Effector memory CD8-positive, alpha-beta T cell (primary cell): ENCODE results near the gene MYO3A.
"Not testable (repeated sequence)": the region's sequence is repeated elsewhere in the genome, so short reads cannot be mapped to it uniquely, and the experiment has no call there.

Experiments used
- ATAC-seq: fragments of 150-1000 bp; cut with Tn5 transposase; replicated peaks from 2 replicates; pipeline ENCODE4 v1.10.0; 2021; ENCODE audit warnings: mild to moderate bottlenecking, moderate library complexity
- DNase-seq, 3 experiments: peaks; one replicate each; pipeline ENCODE4 v3.0.0; 2021
- H3K27ac Mint-ChIP-seq, 2 donors: one replicate each; pipeline ENCODE4 v1.8.0; 2022; ENCODE audit warnings: mild to moderate bottlenecking in 2 of 2, mixed read lengths in 2 of 2, moderate library complexity in 2 of 2
- H3K27me3 Mint-ChIP-seq, 2 donors: one replicate each; pipeline ENCODE4 v1.8.0; 2022; ENCODE audit warnings: mixed read lengths in 2 of 2
- H3K36me3 Mint-ChIP-seq: one replicate; pipeline ENCODE4 v1.8.0; 2022; ENCODE audit warnings: mild to moderate bottlenecking, moderate library complexity, mixed read lengths; ENCODE audit not compliant: insufficient read depth
- H3K4me1 Mint-ChIP-seq, 2 donors: one replicate each; pipeline ENCODE4 v1.8.0; 2022; ENCODE audit warnings: low read depth in 2 of 2, mixed read lengths in 2 of 2
- H3K4me3 Mint-ChIP-seq, 2 donors: one replicate each; pipeline ENCODE4 v1.8.0; 2022; ENCODE audit warnings: mild to moderate bottlenecking in 2 of 2, mixed read lengths in 2 of 2, moderate library complexity in 2 of 2
- H3K9me3 Mint-ChIP-seq, 2 donors: one replicate each; pipeline ENCODE4 v1.8.0; 2022; ENCODE audit warnings: mixed read lengths in 2 of 2

Gene MYO3A

DNA sequence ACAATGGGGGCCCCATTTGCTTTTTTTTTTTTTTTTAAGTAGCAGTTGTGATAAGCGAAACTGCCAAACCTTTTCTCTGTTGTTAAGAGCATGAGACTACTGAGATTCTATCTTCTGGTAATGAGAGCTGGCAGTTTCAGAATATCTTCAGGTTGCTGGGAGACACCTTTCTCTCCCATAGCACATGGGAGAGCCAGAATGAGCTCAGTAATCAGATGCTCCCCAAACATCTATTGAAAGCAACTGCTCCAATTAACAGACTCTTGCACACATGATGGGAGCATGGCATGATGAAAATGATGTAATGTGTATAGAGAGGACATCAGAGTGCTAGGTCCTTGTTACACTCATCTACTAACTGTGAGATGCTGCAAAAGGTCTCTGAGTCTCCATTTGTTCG, 18.8 kb downstream of the MYO3A start:
- Mint-ChIP-seq H3K27me3 (no peaks in the 10 kb centered on the region), H3K9me3 (peaks cover 3% of the 10 kb centered on the region in 2 donors), H3K27ac (no peak overlapping the region), H3K36me3 (peaks cover 3% of the 10 kb centered on the region), H3K4me3 (no peak overlapping the region), H3K4me1 (no peaks in the 10 kb centered on the region)
- DNase-seq: no peak
- no peak for ATAC-seq

GRCh38 chr10:25954851-25955250, 20.8 kb downstream of the MYO3A start:
- Mint-ChIP-seq H3K27ac (no peak overlapping the region), H3K36me3 (peaks cover 3% of the 10 kb centered on the region), H3K9me3 (peaks cover 3% of the 10 kb centered on the region in 2 donors), H3K4me3 (no peak overlapping the region), H3K4me1 (no peaks in the 10 kb centered on the region), H3K27me3 (no peaks in the 10 kb centered on the region)
- ATAC-seq (no peak), DNase-seq (no peak)

GRCh38 chr10:25959540-25960232, 25.7 kb downstream of the MYO3A start:
- H3K36me3 Mint-ChIP-seq: no peaks in the 10 kb centered on the region
- ATAC-seq: no peak
- no peaks in the 10 kb centered on the region for H3K4me1 Mint-ChIP-seq
- H3K9me3 Mint-ChIP-seq: peaks cover 3 to 6% of the 10 kb centered on the region in 2 donors
- H3K27ac Mint-ChIP-seq: no peak overlapping the region
- no peak for DNase-seq
- peaks cover 0 to under 1% of the 10 kb centered on the region in 2 donors for H3K27me3 Mint-ChIP-seq
- no peak overlapping the region for H3K4me3 Mint-ChIP-seq

- no peaks in the 10 kb centered on the region for H3K4me1 Mint-ChIP-seq
- no peak for DNase-seq
- no peak overlapping the region for H3K4me3 Mint-ChIP-seq
- peaks cover 6 to 11% of the 10 kb centered on the region in 2 donors for H3K27me3 Mint-ChIP-seq
- ATAC-seq: no peak
- no peaks in the 10 kb centered on the region for H3K36me3 Mint-ChIP-seq
- no peak overlapping the region for H3K27ac Mint-ChIP-seq
- peaks cover 0 to 7% of the 10 kb centered on the region in 2 donors for H3K9me3 Mint-ChIP-seq
Observed at GRCh38 chr10:25965584-25965983, 31.6 kb downstream of the MYO3A start.

- no peaks in the 10 kb centered on the region for H3K36me3 Mint-ChIP-seq
- H3K4me3 Mint-ChIP-seq: no peak overlapping the region
Observed at GRCh38 chr10:25966844-25967243, 32.8 kb downstream of the MYO3A start.

DNA sequence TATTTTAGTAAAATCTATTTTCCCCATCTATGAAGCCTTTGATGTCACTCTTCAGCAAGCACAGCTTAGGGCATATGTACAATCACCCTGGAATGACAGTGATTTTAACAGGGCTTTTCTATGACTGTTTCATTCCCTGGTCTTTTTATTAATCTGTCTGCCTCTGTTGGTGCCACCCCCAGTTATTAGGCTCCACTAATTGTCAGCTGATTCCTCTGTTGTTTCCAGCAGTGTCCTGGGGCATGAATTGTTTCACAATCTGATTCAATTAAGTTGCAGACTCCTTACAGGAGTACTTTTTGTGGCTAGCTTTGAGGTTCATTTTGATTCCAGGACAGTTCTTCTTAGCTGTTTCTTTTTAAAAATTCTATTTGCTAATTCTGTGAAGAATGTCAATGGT, 38.6 kb downstream of the MYO3A start:
- no peak overlapping the region for H3K4me3 Mint-ChIP-seq
- no peak overlapping the region for H3K27ac Mint-ChIP-seq

More at GRCh38 chr10:25966844-25967243, 32.8 kb downstream of the MYO3A start:
- Mint-ChIP-seq H3K4me1 (no peaks in the 10 kb centered on the region), H3K9me3 (peaks cover 0 to 7% of the 10 kb centered on the region in 2 donors), H3K27ac (no peak overlapping the region), H3K27me3 (peaks cover 6 to 11% of the 10 kb centered on the region in 2 donors)
- no peak for DNase-seq
- ATAC-seq: no peak

GRCh38 chr10:25974897-25975459, 40.9 kb downstream of the MYO3A start:
- DNase-seq (no peak), ATAC-seq (no peak)
- Mint-ChIP-seq H3K27ac (no peak overlapping the region), H3K36me3 (no peaks in the 10 kb centered on the region), H3K4me3 (no peak overlapping the region), H3K27me3 (no peaks in the 10 kb centered on the region), H3K4me1 (no peaks in the 10 kb centered on the region), H3K9me3 (no peaks in the 10 kb centered on the region)

More for the DNA sequence above, 38.6 kb downstream of the MYO3A start:
- no peak for ATAC-seq
- no peaks in the 10 kb centered on the region for H3K36me3 Mint-ChIP-seq
- no peaks in the 10 kb centered on the region for H3K27me3 Mint-ChIP-seq
- H3K4me1 Mint-ChIP-seq: no peaks in the 10 kb centered on the region
- DNase-seq: no peak
- no peaks in the 10 kb centered on the region for H3K9me3 Mint-ChIP-seq

DNA sequence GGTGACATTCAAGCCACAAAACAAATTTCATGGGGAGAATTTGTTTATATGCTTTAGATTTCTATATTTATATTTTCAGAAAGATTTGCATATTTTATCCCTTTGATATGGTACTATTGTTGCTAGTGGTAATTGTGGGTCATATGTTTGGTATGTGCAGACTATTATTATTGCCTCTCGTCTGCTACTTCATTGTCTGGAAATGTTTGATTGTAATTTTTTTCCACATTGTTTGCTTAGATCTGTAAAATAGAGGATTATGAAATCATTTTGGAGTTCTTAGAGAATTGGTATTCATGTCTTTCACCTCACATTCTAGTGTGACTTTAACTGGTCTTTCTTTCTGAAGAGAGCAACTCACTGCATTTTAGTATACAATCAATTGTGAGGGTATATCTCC, 44.7 kb downstream of the MYO3A start:
- Mint-ChIP-seq H3K9me3 (peaks cover 0 to 7% of the 10 kb centered on the region in 2 donors), H3K27me3 (peaks cover 0 to 10% of the 10 kb centered on the region in 2 donors), H3K36me3 (no peaks in the 10 kb centered on the region), H3K4me3 (no peak overlapping the region), H3K27ac (no peak overlapping the region), H3K4me1 (no peaks in the 10 kb centered on the region)
- DNase-seq: no peak
- no peak for ATAC-seq

- DNase-seq (no peak), ATAC-seq (no peak)
- Mint-ChIP-seq H3K9me3 (peaks cover 0 to 7% of the 10 kb centered on the region in 2 donors), H3K27me3 (peaks cover 0 to 10% of the 10 kb centered on the region in 2 donors), H3K27ac (no peak overlapping the region), H3K4me3 (no peak overlapping the region), H3K4me1 (no peaks in the 10 kb centered on the region), H3K36me3 (no peaks in the 10 kb centered on the region)
Observed at GRCh38 chr10:25982107-25982506, 48.1 kb downstream of the MYO3A start.

- no peak overlapping the region for H3K27ac Mint-ChIP-seq
- H3K4me3 Mint-ChIP-seq: no peak overlapping the region
- H3K4me1 Mint-ChIP-seq: no peaks in the 10 kb centered on the region
- ATAC-seq (no peak), DNase-seq (no peak)
- no peaks in the 10 kb centered on the region for H3K36me3 Mint-ChIP-seq
- H3K27me3 Mint-ChIP-seq: no peaks in the 10 kb centered on the region
- peaks cover under 1 to 7% of the 10 kb centered on the region in 2 donors for H3K9me3 Mint-ChIP-seq
Observed at GRCh38 chr10:25988583-25988982, 54.6 kb downstream of the MYO3A start.

DNA sequence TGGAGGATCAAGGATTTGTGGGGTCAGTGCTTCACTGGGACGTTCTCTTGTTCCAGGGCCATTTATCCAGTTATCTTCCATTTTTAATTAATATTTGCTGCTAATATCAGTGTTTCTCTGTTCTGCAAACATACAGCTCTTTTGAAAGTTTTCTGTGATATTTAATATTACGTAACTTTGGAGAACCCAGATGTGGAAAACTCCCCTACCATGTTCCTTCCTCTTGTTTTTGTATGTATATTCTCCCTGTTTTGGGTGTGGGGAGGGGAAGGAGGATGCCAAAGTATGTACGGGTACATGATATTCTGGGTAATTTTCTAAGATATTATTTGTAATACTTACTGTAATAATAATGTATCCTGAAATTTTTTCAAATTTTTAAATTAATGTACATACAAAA, 55.9 kb downstream of the MYO3A start:
- no peak for DNase-seq

GRCh38 chr10:25999295-25999981, 65.4 kb downstream of the MYO3A start:
- Mint-ChIP-seq H3K27me3 (peaks cover 0 to 6% of the 10 kb centered on the region in 2 donors), H3K36me3 (peaks cover 2% of the 10 kb centered on the region), H3K4me3 (no peak overlapping the region), H3K9me3 (peaks cover 0 to 3% of the 10 kb centered on the region in 2 donors), H3K27ac (no peak overlapping the region), H3K4me1 (no peaks in the 10 kb centered on the region)
- DNase-seq: no peak
- ATAC-seq: no peak

More for the DNA sequence above, 55.9 kb downstream of the MYO3A start:
- H3K4me3 Mint-ChIP-seq: no peak overlapping the region
- peaks cover 0 to 9% of the 10 kb centered on the region in 2 donors for H3K9me3 Mint-ChIP-seq
- H3K36me3 Mint-ChIP-seq: no peaks in the 10 kb centered on the region
- H3K27me3 Mint-ChIP-seq: no peaks in the 10 kb centered on the region
- no peaks in the 10 kb centered on the region for H3K4me1 Mint-ChIP-seq
- H3K27ac Mint-ChIP-seq: no peak overlapping the region
- ATAC-seq: no peak

DNA sequence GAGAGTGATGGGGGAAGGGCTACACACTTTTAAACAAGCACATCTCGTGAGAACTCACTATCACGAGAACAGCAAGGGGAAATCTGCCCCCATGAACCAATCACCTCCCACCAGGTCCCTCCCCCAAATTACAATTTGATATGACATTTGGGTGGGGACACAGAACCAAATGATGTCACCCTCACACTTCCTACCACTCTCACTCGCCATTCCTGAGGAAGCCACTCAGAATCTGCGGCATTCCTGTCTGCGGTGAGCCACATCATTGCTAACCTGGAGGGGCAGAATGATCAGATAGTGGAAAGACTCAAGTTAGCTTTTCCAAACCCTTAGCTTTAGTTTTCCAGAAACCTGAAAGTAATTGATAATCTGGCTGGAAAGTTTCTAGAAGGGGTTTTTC, 66.9 kb downstream of the MYO3A start:
- H3K4me1 Mint-ChIP-seq: no peaks in the 10 kb centered on the region
- DNase-seq: no peak
- H3K9me3 Mint-ChIP-seq: peaks cover 3 to 9% of the 10 kb centered on the region in 2 donors
- H3K27ac Mint-ChIP-seq: no peak overlapping the region
- H3K36me3 Mint-ChIP-seq: peaks cover 2% of the 10 kb centered on the region
- no peak overlapping the region for H3K4me3 Mint-ChIP-seq
- H3K27me3 Mint-ChIP-seq: peaks cover 9 to 13% of the 10 kb centered on the region in 2 donors
- no peak for ATAC-seq

- H3K4me3 Mint-ChIP-seq, H3K36me3 Mint-ChIP-seq, H3K9me3 Mint-ChIP-seq, ATAC-seq, H3K4me1 Mint-ChIP-seq, DNase-seq, H3K27ac Mint-ChIP-seq: not testable (repeated sequence)
- H3K27me3 Mint-ChIP-seq: peaks cover 9 to 13% of the 10 kb centered on the region in 2 donors
Observed at GRCh38 chr10:26002466-26002865, 68.4 kb downstream of the MYO3A start.
